Kidney (tissue), 14 donors: ENCODE results near the gene TIPRL. TPM values are rescaled to one million over a fixed set of nuclear protein-coding genes. Genes with fewer than 3 reads are reported as not detected.

ENCODE experiments used
- DNase-seq, 5 donors: peaks; one replicate each; pipeline ENCODE4 v3.0.0-alpha.2; 2013 to 2020
- FAIRE-seq: peaks from 2 replicates; lab custom pipeline; 2012; peaks lifted over from hg19 to GRCh38; lab: Jason Lieb, UNC
- H3K27ac ChIP-seq, 2 donors: one replicate each; pipeline ENCODE4 v1.7.0; 2013; ENCODE audit warnings: low read depth in 2 of 2, low read length in 2 of 2, inconsistent platforms in 1 of 2
- H3K27me3 ChIP-seq: one replicate; pipeline ENCODE4 v1.7.1; 2013; ENCODE audit warnings: low read length, inconsistent platforms; ENCODE audit not compliant: control insufficient read depth, insufficient read depth
- H3K36me3 ChIP-seq, 3 donors: one replicate each; pipeline versions ENCODE4 v1.7.0 to v1.7.1; 2013; ENCODE audit warnings: low read length in 3 of 3, control low read depth in 1 of 3, inconsistent platforms in 1 of 3; ENCODE audit not compliant: insufficient read depth in 3 of 3, control insufficient read depth in 2 of 3
- H3K4me1 ChIP-seq, 3 donors: one replicate each; pipeline versions ENCODE4 v1.7.0 to v1.7.1; 2013; ENCODE audit warnings: low read length in 3 of 3, inconsistent platforms in 1 of 3, low read depth in 1 of 3; ENCODE audit not compliant: control insufficient read depth in 2 of 3, insufficient read depth in 2 of 3
- H3K4me3 ChIP-seq, 3 donors: one replicate each; pipeline versions ENCODE4 v1.7.0 to v1.8.1; 2013; ENCODE audit warnings: low read length in 3 of 3, control low read depth in 1 of 3, inconsistent platforms in 1 of 3
- H3K9ac ChIP-seq, 3 donors: one replicate each; pipeline versions ENCODE4 v1.7.0 to v1.7.1; 2013; ENCODE audit warnings: low read length in 3 of 3, control low read depth in 1 of 3, inconsistent platforms in 1 of 3
- H3K9me3 ChIP-seq, 3 donors: one replicate each; pipeline versions ENCODE4 v1.7.0 to v1.7.1; 2013; ENCODE audit warnings: low read length in 3 of 3, control low read depth in 1 of 3, inconsistent platforms in 1 of 3; ENCODE audit not compliant: control insufficient read depth in 2 of 3, insufficient read depth in 1 of 3
- intact Hi-C: fragments of 100-400 bp; cut with DNase I; formaldehyde crosslinking; loops from one replicate; pipeline ENCODE4 v1.11.1; 2022
- polyA plus RNA-seq: library from polyadenylated mRNA; stranded (reverse); fragments of 350-450 nt; fragmentation: Illumina TruSeq; extraction: RNeasy Lipid Tissue Mini Kit (QIAGEN cat#74804); gene quantifications from one replicate; pipeline ENCODE4 v1.2.3, GENCODE V29; 2014; ENCODE audit warnings: low read depth, low replicate concordance; ENCODE audit not compliant: insufficient read depth
- total RNA-seq: library from RNA; stranded (reverse); fragmentation: NEBNext Ultra II Directional; extraction: Animal tissue kit (Norgen Biotek cat#: 25700); gene quantifications from one replicate; pipeline ENCODE4 v1.2.1, GENCODE V29; 2021
- TF ChIP-seq, protein P1 (sequence below): IDR thresholded peaks from 3 replicates; pipeline ENCODE4 v1.5.1; 2012; ENCODE audit warnings: mild to moderate bottlenecking, moderate library complexity, borderline replicate concordance; ENCODE audit not compliant: insufficient read depth; ENCODE audit errors: extremely low read depth
- donor health status: control.
- donor health status: control.
- donor health status: control.
- donor health status: control.
- donor health status: control.
- donor health status: DM: yes; HTN: yes; CAD: no.
- donor health status: Normal renal cell carcinoma (clear cell type).

Gene TIPRL
- total and polyA plus RNA-seq, 2 donors from 2014 or later, result 20.7 to 26.3 TPM

DNA sequence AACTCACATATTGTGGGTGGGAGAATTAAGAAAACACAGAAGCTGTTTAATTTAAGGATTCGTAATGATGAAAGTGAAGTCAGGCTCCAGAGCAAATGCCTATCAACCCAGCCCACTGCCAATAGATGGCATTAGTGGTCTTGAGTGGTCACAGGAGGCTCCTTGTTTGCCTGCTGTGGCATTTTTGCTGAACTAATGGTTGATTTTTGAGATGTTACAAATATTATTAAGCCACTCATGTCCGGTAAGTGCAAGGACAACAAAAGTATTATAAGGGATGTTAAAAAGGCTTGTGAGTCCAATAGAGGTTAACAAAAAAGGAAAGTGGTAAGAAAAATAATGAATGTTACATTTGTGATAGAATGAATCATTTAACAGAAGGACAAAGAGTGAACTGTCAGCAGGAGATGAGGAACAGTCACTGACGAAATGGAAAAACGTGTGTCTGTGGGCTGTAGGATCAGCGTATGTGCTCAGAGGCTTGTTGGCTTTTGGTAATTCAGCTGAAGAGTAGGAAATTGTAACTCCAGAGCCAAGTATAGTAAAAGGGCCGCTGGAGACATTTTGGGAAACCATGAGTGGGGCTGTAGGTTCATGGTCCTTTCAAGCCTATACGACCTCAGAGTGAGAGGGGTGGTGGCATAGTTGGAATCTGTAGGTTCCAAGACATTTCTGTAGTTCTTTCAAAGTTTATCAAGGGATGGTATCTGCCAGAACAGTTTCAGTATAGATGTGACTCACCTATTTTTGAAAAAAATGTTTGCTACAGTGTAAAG lies 58.3 kb downstream of the TIPRL start:
- DNase-seq (no peak), FAIRE-seq (no peak)
- H3K9ac ChIP-seq, result no peak overlapping the region
- H3K36me3 ChIP-seq, result peaks cover 9 to 47% (median 23%) of the 10 kb centered on the region in 3 donors
- no peaks in the 10 kb centered on the region for H3K27me3 ChIP-seq
- H3K27ac ChIP-seq, result no peak overlapping the region
- peaks cover 0 to 17% (median 13%) of the 10 kb centered on the region in 3 donors for H3K4me1 ChIP-seq
- intact Hi-C loops, result no loop called here
- TF ChIP-seq, protein P1, sequence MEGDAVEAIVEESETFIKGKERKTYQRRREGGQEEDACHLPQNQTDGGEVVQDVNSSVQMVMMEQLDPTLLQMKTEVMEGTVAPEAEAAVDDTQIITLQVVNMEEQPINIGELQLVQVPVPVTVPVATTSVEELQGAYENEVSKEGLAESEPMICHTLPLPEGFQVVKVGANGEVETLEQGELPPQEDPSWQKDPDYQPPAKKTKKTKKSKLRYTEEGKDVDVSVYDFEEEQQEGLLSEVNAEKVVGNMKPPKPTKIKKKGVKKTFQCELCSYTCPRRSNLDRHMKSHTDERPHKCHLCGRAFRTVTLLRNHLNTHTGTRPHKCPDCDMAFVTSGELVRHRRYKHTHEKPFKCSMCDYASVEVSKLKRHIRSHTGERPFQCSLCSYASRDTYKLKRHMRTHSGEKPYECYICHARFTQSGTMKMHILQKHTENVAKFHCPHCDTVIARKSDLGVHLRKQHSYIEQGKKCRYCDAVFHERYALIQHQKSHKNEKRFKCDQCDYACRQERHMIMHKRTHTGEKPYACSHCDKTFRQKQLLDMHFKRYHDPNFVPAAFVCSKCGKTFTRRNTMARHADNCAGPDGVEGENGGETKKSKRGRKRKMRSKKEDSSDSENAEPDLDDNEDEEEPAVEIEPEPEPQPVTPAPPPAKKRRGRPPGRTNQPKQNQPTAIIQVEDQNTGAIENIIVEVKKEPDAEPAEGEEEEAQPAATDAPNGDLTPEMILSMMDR, result no peak
- H3K4me3 ChIP-seq, result no peak overlapping the region
- H3K9me3 ChIP-seq, result no peaks in the 10 kb centered on the region

DNA sequence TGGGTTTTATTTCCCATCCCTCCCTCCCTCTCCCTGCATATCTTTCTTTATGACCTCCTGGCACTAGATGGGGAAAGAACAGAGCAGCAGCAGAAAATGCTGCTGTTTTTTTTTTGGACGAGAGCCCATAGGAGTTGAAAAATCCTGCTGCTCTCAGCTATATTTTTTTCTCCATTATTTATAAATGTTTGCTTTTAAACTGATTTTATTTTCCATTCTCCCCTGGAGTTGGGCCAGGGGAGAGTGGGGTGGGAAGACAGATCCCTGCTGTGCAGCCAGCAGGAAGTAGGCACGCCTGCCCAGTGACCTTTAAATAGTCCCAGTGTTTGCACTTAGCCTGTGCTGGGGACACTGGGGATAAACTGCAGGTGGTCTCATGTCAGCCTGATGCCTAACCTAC lies 64.4 kb downstream of the TIPRL start:
- peak in 3 of 5 donors; percentile 34 to 78 (median 59) for DNase-seq
- Histone ChIP-seq H3K4me1 (peaks cover 0 to 14% (median 12%) of the 10 kb centered on the region in 3 donors), H3K9ac (no peak overlapping the region), H3K27me3 (no peaks in the 10 kb centered on the region), H3K27ac (peak overlapping the region in 1 of 2 donors; percentile 54), H3K4me3 (no peak overlapping the region), H3K36me3 (peaks cover 2 to 20% (median 15%) of the 10 kb centered on the region in 3 donors), H3K9me3 (no peaks in the 10 kb centered on the region)
- intact Hi-C loops, result no loop called here
- TF ChIP-seq, protein P1, result no peak
- FAIRE-seq, result no peak

DNA sequence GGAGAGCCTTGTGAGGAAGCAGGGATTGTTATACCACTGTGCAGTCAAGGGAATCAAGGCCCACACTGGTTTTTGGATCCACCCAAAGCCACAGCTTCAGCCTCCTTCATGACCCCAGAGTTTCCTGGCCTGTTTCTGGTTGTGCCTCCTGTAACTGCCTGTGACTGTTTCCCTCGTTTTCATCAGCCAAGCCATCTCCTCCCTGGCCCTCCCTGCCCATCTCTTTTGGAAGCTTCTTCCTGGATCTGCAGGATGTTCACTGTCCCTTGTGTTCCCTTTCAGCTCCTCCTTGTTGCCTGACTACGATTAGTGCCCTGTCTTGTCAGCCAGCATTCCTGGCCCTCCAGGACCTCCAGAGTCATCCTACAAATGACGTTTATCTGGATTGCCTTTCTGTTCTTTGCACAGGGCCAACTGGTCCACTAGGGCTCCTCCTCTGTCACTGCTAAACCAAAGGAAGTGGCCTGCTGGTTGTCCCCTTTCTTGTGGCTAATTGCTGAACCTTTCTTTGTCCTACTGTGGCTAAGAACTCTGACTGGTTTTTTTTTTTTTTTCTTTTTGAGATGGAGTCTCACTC lies 65.0 kb downstream of the TIPRL start:
- Histone ChIP-seq H3K9ac (no peak overlapping the region), H3K36me3 (peaks cover under 1 to 19% (median 15%) of the 10 kb centered on the region in 3 donors), H3K4me3 (no peak overlapping the region), H3K9me3 (no peaks in the 10 kb centered on the region), H3K27ac (peak overlapping the region in 1 of 2 donors; percentile 54), H3K4me1 (peaks cover 0 to 14% (median 12%) of the 10 kb centered on the region in 3 donors), H3K27me3 (no peaks in the 10 kb centered on the region)
- TF ChIP-seq, protein P1, result no peak
- intact Hi-C loops, result no loop called here
- FAIRE-seq, result no peak
- peak in 1 of 5 donors; percentile 19 for DNase-seq
